Right lobe of liver (tissue), 4 donors: ENCODE results near the gene SPIRE1.

Experiments used
- CTCF ChIP-seq, 4 donors: fragments of 200-600 bp in 3 of 4; fragments of 450-650 bp in 1 of 4; IDR thresholded peaks; one replicate each; pipeline versions ENCODE4 v1.5.1 to v1.8.0; 2016 to 2022; ENCODE audit warnings: antibody characterized with exemption in 4 of 4, mild to moderate bottlenecking in 2 of 4
- POLR2A ChIP-seq: fragments of 450-650 bp; IDR thresholded peaks from one replicate; pipeline ENCODE4 v1.6.1; 2017; ENCODE audit warnings: antibody characterized with exemption, mild to moderate bottlenecking
- donor health status: DM: no; HTN: no; CAD: no.
- donor health status: DM: no; HTN: no; CAD: no.
- donor health status: DM: no; HTN: yes; CAD: no.

GRCh38 chr18:12518326-12518725 is 139.6 kb downstream of the SPIRE1 start:
- TF ChIP-seq POLR2A (no peak), CTCF (IDR thresholded peaks at IDR 0.05) (no peak)
